Stimulated activated naive CD8-positive, alpha-beta T cell treated with anti-CD3 and anti-CD28 coated beads, Interleukin-15, amount 100 ng/mL, for 72 hours (primary cell): Measurements from ENCODE around the gene TECRL.

Source experiments
- ATAC-seq: fragments of 150-1000 bp; cut with Tn5 transposase; 2 replicates; pipeline ENCODE4 v1.10.0; 2021; ENCODE audit warnings: mild to moderate bottlenecking, moderate library complexity
- DNase-seq, 2 donors: peaks; one replicate each; pipeline ENCODE4 v3.0.0; 2021 to 2022
- H3K27ac Mint-ChIP-seq, 2 donors: one replicate each; pipeline ENCODE4 v1.8.0; 2022; ENCODE audit warnings: mild to moderate bottlenecking in 2 of 2, mixed read lengths in 2 of 2, moderate library complexity in 2 of 2
- H3K27me3 Mint-ChIP-seq: one replicate; pipeline ENCODE4 v1.8.0; 2022; ENCODE audit warnings: mixed read lengths
- H3K4me1 Mint-ChIP-seq: one replicate; pipeline ENCODE4 v1.8.0; 2022; ENCODE audit warnings: mild to moderate bottlenecking, mixed read lengths
- H3K4me3 Mint-ChIP-seq, 2 donors: one replicate each; pipeline ENCODE4 v1.8.0; 2022; ENCODE audit warnings: mild to moderate bottlenecking in 2 of 2, mixed read lengths in 2 of 2, moderate library complexity in 1 of 2
- H3K9me3 Mint-ChIP-seq, 2 donors: one replicate each; pipeline ENCODE4 v1.8.0; 2022; ENCODE audit warnings: mixed read lengths in 2 of 2

The TECRL gene

DNA sequence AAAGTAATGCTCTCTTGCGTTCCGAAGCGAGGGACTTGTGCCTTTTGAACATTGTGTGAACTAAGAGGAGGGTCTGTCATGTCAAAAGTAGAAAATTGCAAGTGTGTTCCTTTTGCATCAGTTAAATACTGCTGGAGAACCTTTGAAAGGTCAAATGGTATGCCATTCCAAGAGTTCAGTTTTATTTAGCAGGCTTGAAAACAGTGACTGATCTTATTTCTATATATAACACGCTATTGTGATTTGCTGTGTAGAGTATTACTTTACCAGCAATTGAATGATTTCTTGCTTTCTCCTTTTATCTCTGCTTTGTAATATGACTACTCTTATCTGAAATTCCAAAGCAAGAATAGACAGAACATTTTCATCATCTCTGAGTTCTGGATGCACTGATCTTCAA is at the start of gene TECRL:
Gene TECRL (minus strand): TSS at position 151 of the 400 bp plus-strand sequence. CDS start 99 bp downstream, at position 52.
- no peaks in the 10 kb centered on the region for H3K4me1 Mint-ChIP-seq
- no peak for ATAC-seq
- H3K27ac Mint-ChIP-seq, result no peak within 1 kb of the TSS
- H3K4me3 Mint-ChIP-seq, result no peak within 1 kb of the TSS
- no peaks in the 10 kb centered on the region for H3K27me3 Mint-ChIP-seq
- H3K9me3 Mint-ChIP-seq, result no peaks in the 10 kb centered on the region
- no peak for DNase-seq

DNA sequence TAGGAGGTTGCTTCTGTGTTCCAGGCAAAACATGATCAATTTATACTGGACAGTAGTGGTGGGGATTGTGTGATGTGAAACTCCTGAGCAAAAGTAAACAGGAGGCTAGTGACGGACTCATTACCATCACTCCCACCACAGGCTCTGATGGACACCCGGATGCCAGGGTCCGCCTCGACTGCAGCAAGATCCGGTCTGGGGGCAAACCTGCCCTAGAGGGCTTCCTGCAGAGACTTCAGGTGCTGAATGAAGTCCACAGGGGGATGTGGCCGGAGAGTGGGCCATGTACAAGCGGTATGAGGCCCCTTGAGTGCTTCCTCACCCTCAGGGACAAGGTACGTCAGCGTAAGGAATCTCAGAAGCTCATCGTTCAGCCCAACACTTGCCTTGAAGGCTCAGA is 23.4 kb upstream of the TECRL start:
- Mint-ChIP-seq H3K27ac (no peak overlapping the region), H3K4me1 (no peaks in the 10 kb centered on the region)

GRCh38 chr4:64430933-64431332 is 21.7 kb upstream of the TECRL start:
- Mint-ChIP-seq H3K27me3 (no peaks in the 10 kb centered on the region), H3K27ac (no peak overlapping the region), H3K4me1 (no peaks in the 10 kb centered on the region), H3K4me3 (no peak overlapping the region), H3K9me3 (peaks cover 17 to 48% of the 10 kb centered on the region in 2 donors)
- DNase-seq (no peak), ATAC-seq (no peak)

More for the DNA sequence above, 23.4 kb upstream of the TECRL start:
- Mint-ChIP-seq H3K4me3 (no peak overlapping the region), H3K27me3 (no peaks in the 10 kb centered on the region), H3K9me3 (peaks cover 17 to 48% of the 10 kb centered on the region in 2 donors)
- DNase-seq, result no peak
- no peak for ATAC-seq

DNA sequence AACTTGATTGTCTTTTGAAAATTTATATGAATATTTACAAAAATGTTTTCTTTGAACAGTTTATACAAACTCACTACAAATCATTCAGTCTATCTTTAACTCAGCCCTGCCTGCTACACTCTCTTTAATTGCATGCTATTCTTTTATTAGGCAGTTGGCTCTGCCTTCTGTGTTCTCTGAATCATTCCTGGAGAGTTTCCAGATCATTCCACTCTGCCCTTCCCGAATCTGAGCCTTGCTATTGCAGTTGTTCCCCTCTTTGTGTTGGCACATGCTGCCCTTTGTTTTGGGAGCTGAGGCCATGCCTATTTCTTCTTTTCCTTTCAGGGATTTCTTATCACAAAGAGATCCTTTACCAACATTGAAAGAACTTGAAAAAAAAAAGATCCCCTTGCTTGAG is 8.7 kb upstream of the TECRL start:
- Mint-ChIP-seq H3K27me3 (no peaks in the 10 kb centered on the region), H3K4me3 (no peak overlapping the region), H3K4me1 (no peaks in the 10 kb centered on the region), H3K9me3 (no peaks in the 10 kb centered on the region), H3K27ac (no peak overlapping the region)
- DNase-seq (no peak), ATAC-seq (no peak)

DNA sequence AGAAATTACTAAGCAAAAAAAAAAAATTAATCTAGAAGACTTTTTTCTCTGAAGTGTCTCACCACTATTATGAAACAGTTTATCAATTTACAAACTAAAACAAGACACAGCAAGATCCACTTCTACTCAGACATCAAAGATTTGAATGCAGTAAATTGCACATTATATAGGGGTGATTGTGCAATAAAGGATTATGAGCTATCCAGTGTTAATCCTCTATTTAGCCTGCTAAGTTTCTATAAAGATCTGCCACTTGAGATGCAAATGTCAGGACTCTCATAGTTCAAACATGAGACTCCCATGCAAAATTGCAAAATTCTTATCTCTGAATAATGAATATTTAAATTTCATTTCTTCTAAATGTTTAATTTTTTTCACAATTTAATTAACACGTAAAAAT is 2.2 kb downstream of the TECRL start:
- no peaks in the 10 kb centered on the region for H3K4me1 Mint-ChIP-seq
- DNase-seq, result no peak
- peaks cover 6 to 11% of the 10 kb centered on the region in 2 donors for H3K9me3 Mint-ChIP-seq
- ATAC-seq, result no peak
- no peak overlapping the region for H3K27ac Mint-ChIP-seq
- H3K27me3 Mint-ChIP-seq, result no peaks in the 10 kb centered on the region
- no peak overlapping the region for H3K4me3 Mint-ChIP-seq

DNA sequence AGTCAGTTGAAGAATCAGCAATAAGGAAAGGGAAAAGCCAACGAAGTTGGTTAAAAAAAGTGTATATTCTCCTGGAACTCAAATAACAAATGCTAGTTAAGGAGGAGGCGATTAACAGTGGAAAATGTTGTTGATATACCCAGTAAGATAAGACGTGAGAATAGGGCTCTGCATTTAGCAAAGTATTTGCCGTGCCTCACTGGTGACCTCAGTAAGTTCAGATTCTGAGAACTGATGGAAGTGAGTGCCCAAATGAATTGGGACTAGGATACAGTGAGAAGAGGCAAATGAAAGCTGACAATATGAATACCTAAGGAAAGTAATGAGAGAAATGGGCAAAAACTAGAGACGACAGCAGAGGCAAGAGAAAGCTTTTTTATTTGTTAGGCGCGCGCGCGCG is 3.5 kb downstream of the TECRL start:
- Mint-ChIP-seq H3K27ac (no peak overlapping the region), H3K4me1 (no peaks in the 10 kb centered on the region)

DNA sequence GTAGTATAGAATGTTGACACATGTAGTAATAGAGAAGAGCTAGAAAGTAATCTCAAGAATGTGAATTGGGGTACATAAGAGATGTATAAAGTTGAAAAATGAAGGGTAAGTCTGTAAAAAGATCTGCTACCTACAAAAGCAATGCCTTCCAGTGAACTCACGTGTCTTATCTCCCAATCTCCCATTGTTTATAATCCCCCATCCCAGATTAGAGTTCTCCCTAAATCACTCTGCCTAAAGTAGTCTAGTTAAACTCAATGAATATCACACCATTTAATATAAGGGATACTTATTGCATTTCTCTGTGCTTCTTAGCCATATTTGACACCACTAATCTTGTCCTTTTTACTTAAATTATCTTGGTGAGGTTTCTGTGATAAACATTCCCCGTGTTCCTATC is 6.6 kb downstream of the TECRL start:
- Mint-ChIP-seq H3K4me3 (no peak overlapping the region), H3K27ac (no peak overlapping the region), H3K9me3 (peaks cover 17 to 29% of the 10 kb centered on the region in 2 donors), H3K4me1 (no peaks in the 10 kb centered on the region), H3K27me3 (no peaks in the 10 kb centered on the region)
- no peak for DNase-seq
- ATAC-seq, result no peak

More for the DNA sequence above, 3.5 kb downstream of the TECRL start:
- DNase-seq (no peak), ATAC-seq (no peak)
- H3K9me3 Mint-ChIP-seq, result peaks cover 6 to 16% of the 10 kb centered on the region in 2 donors
- H3K27me3 Mint-ChIP-seq, result no peaks in the 10 kb centered on the region
- no peak overlapping the region for H3K4me3 Mint-ChIP-seq

DNA sequence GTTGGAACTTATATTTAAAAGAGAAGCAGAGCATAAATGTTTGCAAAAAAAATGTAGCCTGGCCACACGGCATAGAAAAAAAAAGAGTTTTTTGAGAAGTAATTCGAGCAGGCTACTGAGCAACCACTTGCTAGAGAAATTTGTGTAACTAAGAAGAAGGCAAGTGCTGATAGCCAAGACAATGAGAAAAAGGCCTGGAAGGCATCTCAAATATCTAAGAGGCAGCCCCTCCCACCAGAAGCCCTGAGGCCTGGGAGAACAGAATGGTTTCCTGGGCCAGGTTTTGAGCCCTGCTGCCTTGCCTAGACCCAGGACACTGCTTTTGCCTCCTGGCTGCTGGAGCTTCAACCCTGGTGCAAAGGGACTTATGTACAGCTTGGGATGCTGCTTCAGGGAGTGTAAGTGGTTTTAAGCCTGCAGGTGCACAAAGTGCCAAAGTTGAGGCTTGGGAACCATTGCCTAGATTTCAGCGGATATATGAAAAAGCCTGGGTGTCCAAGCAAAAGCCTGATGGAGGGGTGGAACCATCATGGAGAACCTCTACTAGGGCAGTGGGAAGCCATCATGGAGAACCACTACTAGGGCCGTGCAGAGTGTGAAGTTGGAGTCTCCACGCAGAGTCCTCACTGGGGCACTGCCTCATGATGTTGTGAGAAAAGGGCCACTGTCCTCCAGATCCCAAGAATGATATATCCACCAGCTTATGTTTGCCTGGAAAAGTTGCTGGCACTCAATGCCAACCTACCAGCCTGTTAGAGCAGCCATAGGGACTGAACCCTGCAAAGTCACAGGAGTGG is 9.7 kb downstream of the TECRL start:
- H3K4me3 Mint-ChIP-seq, result no peak overlapping the region
- ATAC-seq (no peak), DNase-seq (no peak)
- no peaks in the 10 kb centered on the region for H3K27me3 Mint-ChIP-seq
- H3K27ac Mint-ChIP-seq, result no peak overlapping the region
- no peaks in the 10 kb centered on the region for H3K4me1 Mint-ChIP-seq
- H3K9me3 Mint-ChIP-seq, result peaks cover 25 to 29% of the 10 kb centered on the region in 2 donors

DNA sequence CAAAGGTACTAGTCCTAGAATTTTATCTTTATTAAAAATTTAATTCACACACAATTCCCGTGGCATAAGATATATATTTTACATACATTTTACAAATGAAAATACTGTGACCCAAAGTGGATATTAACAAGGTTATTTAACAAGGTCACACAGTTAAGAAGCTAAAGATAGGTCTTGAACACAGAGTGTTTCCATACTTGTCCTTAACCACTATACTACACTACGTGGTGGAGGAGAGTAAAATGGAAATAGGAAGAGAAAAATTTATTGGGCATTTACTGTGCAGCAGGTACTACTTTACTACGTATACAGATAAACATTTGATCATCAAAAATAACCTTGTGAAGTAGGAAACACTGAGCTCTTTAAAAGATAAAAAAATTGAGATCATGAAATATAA is 14.8 kb downstream of the TECRL start:
- Mint-ChIP-seq H3K27ac (no peak overlapping the region), H3K4me3 (no peak overlapping the region), H3K4me1 (no peaks in the 10 kb centered on the region), H3K27me3 (no peaks in the 10 kb centered on the region), H3K9me3 (peaks cover 12 to 19% of the 10 kb centered on the region in 2 donors)
- ATAC-seq, result no peak
- DNase-seq, result no peak

- Mint-ChIP-seq H3K4me1 (no peaks in the 10 kb centered on the region), H3K27ac (no peak overlapping the region), H3K9me3 (peaks cover under 1% of the 10 kb centered on the region in 2 donors), H3K4me3 (no peak overlapping the region), H3K27me3 (no peaks in the 10 kb centered on the region)
- DNase-seq, result no peak
- ATAC-seq, result no peak
Observed at GRCh38 chr4:64388252-64388651, 21.0 kb downstream of the TECRL start.

DNA sequence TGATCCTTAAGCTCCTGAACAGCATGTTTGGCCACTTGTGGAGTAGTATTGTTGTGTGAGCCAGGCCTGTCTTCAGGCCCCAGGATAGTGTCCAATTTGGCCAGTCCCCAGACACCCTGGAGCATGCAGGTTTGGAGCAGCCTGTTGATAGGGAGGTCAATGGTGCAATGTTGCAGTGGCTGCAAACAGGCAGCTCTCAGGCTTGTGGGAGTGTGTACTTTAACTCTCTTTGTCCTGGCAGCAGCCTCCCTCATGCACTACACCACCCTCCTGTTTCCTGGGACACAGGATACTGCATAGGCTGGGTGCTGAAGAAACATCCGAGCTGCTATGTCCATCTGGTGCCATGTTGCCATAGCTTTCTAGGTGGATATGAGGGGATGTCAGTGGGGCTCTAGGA is 24.0 kb downstream of the TECRL start:
- H3K4me1 Mint-ChIP-seq, result no peaks in the 10 kb centered on the region
- no peak overlapping the region for H3K27ac Mint-ChIP-seq
- no peak for DNase-seq
- H3K27me3 Mint-ChIP-seq, result no peaks in the 10 kb centered on the region
- H3K9me3 Mint-ChIP-seq, result peaks cover 12 to 13% of the 10 kb centered on the region in 2 donors
- H3K4me3 Mint-ChIP-seq, result no peak overlapping the region
- no peak for ATAC-seq

GRCh38 chr4:64384237-64385203 is 24.7 kb downstream of the TECRL start:
- no peak for ATAC-seq

DNA sequence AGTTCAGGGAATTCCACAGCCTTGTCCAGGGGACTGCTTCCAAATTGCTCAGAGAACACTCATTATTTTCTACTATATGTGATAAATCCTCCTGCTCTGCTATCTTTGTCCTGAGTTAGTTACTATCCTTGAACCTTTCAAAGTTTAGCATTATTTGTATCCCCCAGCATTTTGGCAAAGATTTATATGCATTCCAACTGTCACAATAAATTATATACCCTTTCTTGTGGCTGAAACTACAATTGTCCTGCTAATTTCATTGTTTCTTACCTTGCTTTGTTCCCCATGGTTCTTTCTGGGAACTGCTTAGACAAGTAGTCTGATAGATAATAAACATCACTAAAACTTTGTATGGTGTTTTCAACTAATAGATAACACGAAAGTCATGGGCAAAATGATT is 40.5 kb downstream of the TECRL start:
- Mint-ChIP-seq H3K4me3 (no peak overlapping the region), H3K9me3 (no peaks in the 10 kb centered on the region), H3K27me3 (no peaks in the 10 kb centered on the region), H3K4me1 (no peaks in the 10 kb centered on the region), H3K27ac (no peak overlapping the region)
- no peak for ATAC-seq
- DNase-seq, result no peak

More at GRCh38 chr4:64384237-64385203, 24.7 kb downstream of the TECRL start:
- peaks cover 12 to 13% of the 10 kb centered on the region in 2 donors for H3K9me3 Mint-ChIP-seq
- no peak overlapping the region for H3K27ac Mint-ChIP-seq
- no peak for DNase-seq
- no peaks in the 10 kb centered on the region for H3K4me1 Mint-ChIP-seq
- H3K27me3 Mint-ChIP-seq, result no peaks in the 10 kb centered on the region
- H3K4me3 Mint-ChIP-seq, result no peak overlapping the region

DNA sequence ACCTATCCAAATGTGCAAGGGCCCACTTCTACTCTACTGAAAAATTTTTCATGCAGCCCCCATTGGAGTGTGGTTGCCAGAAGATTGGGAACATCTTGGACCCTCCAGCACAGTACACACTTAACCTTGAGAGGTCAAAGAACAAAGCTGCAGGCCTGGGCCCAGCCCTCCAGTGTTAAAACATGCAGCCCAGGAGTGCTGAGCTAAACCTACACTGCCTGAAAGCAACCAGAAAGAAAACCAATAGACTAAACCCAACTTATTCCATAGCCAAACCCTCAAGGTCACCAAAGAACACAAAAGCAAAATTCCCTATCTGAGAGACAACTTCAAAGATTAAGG is 47.9 kb downstream of the TECRL start:
- peaks cover 6 to 7% of the 10 kb centered on the region in 2 donors for H3K9me3 Mint-ChIP-seq
- H3K27me3 Mint-ChIP-seq, result no peaks in the 10 kb centered on the region
- no peaks in the 10 kb centered on the region for H3K4me1 Mint-ChIP-seq
- DNase-seq (no peak), ATAC-seq (no peak)
- H3K4me3 Mint-ChIP-seq, result no peak overlapping the region
- no peak overlapping the region for H3K27ac Mint-ChIP-seq

GRCh38 chr4:64360664-64361398 is 48.4 kb downstream of the TECRL start:
- H3K27ac Mint-ChIP-seq, result no peak overlapping the region
- no peaks in the 10 kb centered on the region for H3K4me1 Mint-ChIP-seq
- H3K9me3 Mint-ChIP-seq, result peaks cover 6 to 7% of the 10 kb centered on the region in 2 donors
- ATAC-seq (no peak), DNase-seq (no peak)
- H3K27me3 Mint-ChIP-seq, result no peaks in the 10 kb centered on the region
- H3K4me3 Mint-ChIP-seq, result no peak overlapping the region
